ENCODE measurements around the gene ACOT7. TPM values are rescaled to one million over a fixed set of nuclear protein-coding genes. Genes with fewer than 3 reads are reported as not detected.

ACOT7 gene
- total and polyA plus RNA-seq, 2 of the 13 experiments (the other 11 are each of a cell fraction or from before 2014, with no cell fraction given), result 33.0 to 55.8 TPM

DNA sequence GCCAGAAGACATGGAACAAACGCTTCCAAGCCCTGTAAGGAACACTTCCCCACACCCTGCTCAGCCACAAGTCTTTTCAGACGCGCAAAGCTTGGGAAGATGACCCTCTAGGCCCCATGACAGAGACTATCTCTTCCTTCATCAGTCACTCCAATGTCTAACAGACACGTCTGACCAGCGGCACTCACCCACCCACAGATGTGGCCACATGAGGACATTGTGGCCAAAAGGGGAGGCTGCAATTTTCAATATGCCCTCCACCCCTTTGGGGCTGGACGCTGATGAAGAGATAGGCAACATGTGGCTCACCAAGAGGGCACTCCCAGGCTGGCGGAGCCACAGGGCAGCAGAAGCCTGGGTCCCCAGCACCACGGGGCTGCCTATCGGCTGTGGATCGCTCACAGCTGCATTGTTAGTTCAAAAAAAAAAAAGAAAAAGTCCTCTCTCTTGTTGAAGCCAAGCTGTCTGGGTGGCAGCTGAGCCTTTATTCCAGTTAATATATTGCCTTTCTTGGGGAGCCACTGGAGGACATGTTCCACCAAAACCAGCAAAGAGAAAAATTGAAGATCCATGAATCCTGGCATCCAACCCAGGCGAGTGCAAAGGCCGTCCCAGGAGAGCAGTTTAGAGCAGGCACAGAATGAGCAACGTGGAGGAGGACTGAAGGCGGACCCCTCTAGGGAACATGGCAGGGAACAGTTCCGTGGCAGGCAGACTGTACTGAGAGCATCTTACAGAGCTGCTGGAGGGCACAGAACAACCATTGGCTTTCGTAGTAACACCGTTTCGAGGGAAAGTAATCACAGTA is 80.0 kb downstream of the ACOT7 start:
- no peaks in the 10 kb centered on the region for H4K20me1 ChIP-seq (ENCODE audit: insufficient read depth, low read length)
- H3K4me3 ChIP-seq (replicated peaks in 1 of 3; ENCODE audit: insufficient read depth in 1 of 3, low read depth in 2 of 3, low read length in 3 of 3), result no peak overlapping the region
- H3K4me1 ChIP-seq (ENCODE audit: insufficient read depth, low read length), result no peaks in the 10 kb centered on the region
- ChIA-PET POLR2A (no interaction called here), CTCF (ENCODE audit: low intra/inter-chr PET ratio, low total read pairs) (no interaction called here)
- in situ Hi-C loops (cut with HindIII; ENCODE audit: extremely low pct_ligation_motif_present, low pct_unique_long_range_greater_than_20kb) (no loop called here), intact Hi-C loops (cut with micrococcal nuclease; ENCODE audit: unreplicated experiment) (no loop called here)
- peaks cover 10 to 28% of the 10 kb centered on the region in 2 experiments; a peak in 3 of 5 replicates for H3K36me3 ChIP-seq (replicated peaks in 1 of 2; ENCODE audit: control insufficient read depth in 1 of 2, insufficient read depth in 2 of 2, low read length in 2 of 2)
- BruUV-seq (replicated peaks), result no TSS peak
- no peak overlapping the region for H2AFZ ChIP-seq (ENCODE audit: low read length)
- H3K27ac ChIP-seq (ENCODE audit: extremely low read length, insufficient read depth, low read length), result no peak overlapping the region
- ATAC-seq (no peak), FAIRE-seq (no peak), DNase-seq (ENCODE audit: low spot score) (no peak)
- WGBS (ENCODE audit: low lambda C conversion rate), result 97% methylated on average over 17 of the region's 18 CpGs
- TF ChIP-seq MED1 (CRISPR knock-in tag; IDR thresholded peaks at IDR 0.05) (no peak), NFYB (CRISPR knock-in tag; IDR thresholded peaks at IDR 0.05) (no peak), ZNF816 (CRISPR knock-in tag; IDR thresholded peaks at IDR 0.05; ENCODE audit: borderline replicate concordance) (no peak), FIP1L1 (IDR thresholded peaks at IDR 0.05; ENCODE audit: borderline replicate concordance, insufficient read depth, low read depth, low read length) (no peak), ZNF558 (CRISPR knock-in tag; IDR thresholded peaks at IDR 0.05; ENCODE audit: borderline replicate concordance) (no peak), MTA1 (CRISPR knock-in tag; IDR thresholded peaks at IDR 0.05; ENCODE audit: borderline replicate concordance) (no peak), MXI1 (IDR thresholded peaks at IDR 0.05; ENCODE audit: borderline replicate concordance, low read depth, low read length) (no peak), SNAPC2 (CRISPR knock-in tag; IDR thresholded peaks at IDR 0.05) (no peak), CCAR2 (optimal IDR thresholded peaks at IDR 0.05; ENCODE audit: low read depth, low read length) (no peak), NFIC (IDR thresholded peaks at IDR 0.05; ENCODE audit: low read length) (no peak), ZNF350 (CRISPR knock-in tag; IDR thresholded peaks at IDR 0.05; ENCODE audit: borderline replicate concordance, low read depth) (no peak), PHF20 (CRISPR knock-in tag; IDR thresholded peaks at IDR 0.05) (no peak), ZNF768 (CRISPR knock-in tag; IDR thresholded peaks at IDR 0.05) (no peak), ZNF274 (CRISPR knock-in tag; IDR thresholded peaks at IDR 0.05) (no peak), SALL1 (CRISPR knock-in tag; IDR thresholded peaks at IDR 0.05) (no peak), ARNTL (CRISPR knock-in tag; IDR thresholded peaks at IDR 0.05) (no peak), ZNF773 (CRISPR knock-in tag; IDR thresholded peaks at IDR 0.05; ENCODE audit: borderline replicate concordance) (no peak)
- TF ChIP-seq, protein P1, sequence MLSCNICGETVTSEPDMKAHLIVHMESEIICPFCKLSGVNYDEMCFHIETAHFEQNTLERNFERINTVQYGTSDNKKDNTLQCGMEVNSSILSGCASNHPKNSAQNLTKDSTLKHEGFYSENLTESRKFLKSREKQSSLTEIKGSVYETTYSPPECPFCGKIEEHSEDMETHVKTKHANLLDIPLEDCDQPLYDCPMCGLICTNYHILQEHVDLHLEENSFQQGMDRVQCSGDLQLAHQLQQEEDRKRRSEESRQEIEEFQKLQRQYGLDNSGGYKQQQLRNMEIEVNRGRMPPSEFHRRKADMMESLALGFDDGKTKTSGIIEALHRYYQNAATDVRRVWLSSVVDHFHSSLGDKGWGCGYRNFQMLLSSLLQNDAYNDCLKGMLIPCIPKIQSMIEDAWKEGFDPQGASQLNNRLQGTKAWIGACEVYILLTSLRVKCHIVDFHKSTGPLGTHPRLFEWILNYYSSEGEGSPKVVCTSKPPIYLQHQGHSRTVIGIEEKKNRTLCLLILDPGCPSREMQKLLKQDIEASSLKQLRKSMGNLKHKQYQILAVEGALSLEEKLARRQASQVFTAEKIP (CRISPR knock-in tag; IDR thresholded peaks at IDR 0.05; ENCODE audit: borderline replicate concordance), result no peak
- TF ChIP-seq, protein P2, sequence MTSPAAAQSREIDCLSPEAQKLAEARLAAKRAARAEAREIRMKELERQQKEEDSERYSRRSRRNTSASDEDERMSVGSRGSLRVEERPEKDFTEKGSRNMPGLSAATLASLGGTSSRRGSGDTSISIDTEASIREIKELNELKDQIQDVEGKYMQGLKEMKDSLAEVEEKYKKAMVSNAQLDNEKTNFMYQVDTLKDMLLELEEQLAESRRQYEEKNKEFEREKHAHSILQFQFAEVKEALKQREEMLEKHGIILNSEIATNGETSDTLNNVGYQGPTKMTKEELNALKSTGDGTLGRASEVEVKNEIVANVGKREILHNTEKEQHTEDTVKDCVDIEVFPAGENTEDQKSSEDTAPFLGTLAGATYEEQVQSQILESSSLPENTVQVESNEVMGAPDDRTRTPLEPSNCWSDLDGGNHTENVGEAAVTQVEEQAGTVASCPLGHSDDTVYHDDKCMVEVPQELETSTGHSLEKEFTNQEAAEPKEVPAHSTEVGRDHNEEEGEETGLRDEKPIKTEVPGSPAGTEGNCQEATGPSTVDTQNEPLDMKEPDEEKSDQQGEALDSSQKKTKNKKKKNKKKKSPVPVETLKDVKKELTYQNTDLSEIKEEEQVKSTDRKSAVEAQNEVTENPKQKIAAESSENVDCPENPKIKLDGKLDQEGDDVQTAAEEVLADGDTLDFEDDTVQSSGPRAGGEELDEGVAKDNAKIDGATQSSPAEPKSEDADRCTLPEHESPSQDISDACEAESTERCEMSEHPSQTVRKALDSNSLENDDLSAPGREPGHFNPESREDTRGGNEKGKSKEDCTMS (CRISPR knock-in tag; conservative IDR thresholded peaks at IDR 0.05), result no peak
- H3K27me3 ChIP-seq (ENCODE audit: control insufficient read depth in 1 of 2, insufficient read depth in 2 of 2, low read length in 2 of 2), result no peaks in the 10 kb centered on the region
- no peaks in the 10 kb centered on the region for H3K79me2 ChIP-seq (ENCODE audit: insufficient read depth, low read length)
- H3K9me3 ChIP-seq (ENCODE audit: low read length), result no peaks in the 10 kb centered on the region
- H3K9ac ChIP-seq (ENCODE audit: insufficient read depth, low read depth, low read length), result no peak overlapping the region
- H3K4me2 ChIP-seq (ENCODE audit: low read depth, low read length), result no peak overlapping the region

Data from HepG2 (cell line).